Activated T-helper 2 cell treated with anti-CD3 and anti-CD28 coated beads, Interferon-gamma antibody, Interleukin-2, Interleukin-4, amounts not matched to agents 10 μg/mL and 5 μg/mL and 100 μg/mL, durations not matched to agents 14 hours and 24 hours and 36 hours (primary cell): ENCODE results near the gene MLLT1. TPM values are rescaled to one million over a fixed set of nuclear protein-coding genes. Genes with fewer than 3 reads are reported as not detected.

Experiments
- DNase-seq: peaks from one replicate; pipeline ENCODE4 v3.0.0; 2021; ENCODE audit warnings: low spot score
- H3K27ac Mint-ChIP-seq: one replicate; pipeline ENCODE4 v1.8.0; 2021; ENCODE audit warnings: mixed read lengths
- H3K27me3 Mint-ChIP-seq: one replicate; pipeline ENCODE4 v1.8.0; 2021; ENCODE audit warnings: low read depth, mixed read lengths
- H3K36me3 Mint-ChIP-seq: one replicate; pipeline ENCODE4 v1.8.0; 2021; ENCODE audit warnings: low read depth, mixed read lengths
- H3K4me1 Mint-ChIP-seq: one replicate; pipeline ENCODE4 v1.8.0; 2021; ENCODE audit warnings: low read depth, mixed read lengths
- H3K4me3 Mint-ChIP-seq: one replicate; pipeline ENCODE4 v1.8.0; 2021; ENCODE audit warnings: low read depth, mild to moderate bottlenecking, moderate library complexity, mixed read lengths
- H3K9me3 Mint-ChIP-seq: one replicate; pipeline ENCODE4 v1.8.0; 2021; ENCODE audit warnings: mixed read lengths
- intact Hi-C: fragments of 100-400 bp; cut with micrococcal nuclease; formaldehyde crosslinking; loops from one replicate; pipeline ENCODE4 v1.15.1; 2023
- total RNA-seq: library from RNA; stranded (reverse); gene quantifications from 2 replicates; pipeline ENCODE4 v1.2.3, GENCODE V29; 2022

Gene MLLT1
- total RNA-seq, 1 donor from 2014 or later, result 58.7 TPM

DNA sequence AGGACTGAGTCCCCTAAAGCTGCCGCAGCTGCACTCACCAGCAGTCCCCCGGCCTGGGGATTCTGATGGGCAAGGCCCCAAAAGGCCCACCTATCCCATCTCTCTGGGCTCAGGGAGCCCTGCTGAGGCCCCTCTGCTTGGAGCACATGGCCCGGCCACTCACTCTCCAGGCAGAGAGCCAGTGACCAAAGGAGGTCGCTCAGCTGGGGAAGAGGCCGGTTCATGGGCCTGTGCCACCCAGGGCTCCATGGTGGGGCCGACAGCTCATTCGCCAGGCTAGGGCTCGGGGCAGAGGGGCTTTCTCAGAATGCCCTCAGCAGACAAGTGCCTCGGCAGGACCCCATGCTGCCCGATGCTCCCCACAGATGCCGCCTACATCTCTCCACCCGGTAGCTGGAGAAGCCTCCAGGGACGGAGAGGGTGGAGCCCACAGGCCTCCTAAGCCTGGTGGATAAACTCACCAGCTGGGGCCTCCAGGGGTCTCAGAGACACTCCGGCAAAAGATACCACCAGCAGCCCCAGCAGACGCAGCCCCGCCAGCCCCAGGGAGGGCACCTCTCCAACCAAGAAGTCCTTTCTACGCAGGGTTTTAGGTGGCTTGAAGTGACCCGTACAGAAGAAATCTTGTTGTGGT lies 54.4 kb downstream of the MLLT1 start:
- intact Hi-C loops, result no loop called here
- Mint-ChIP-seq H3K27me3 (no peaks in the 10 kb centered on the region), H3K4me1 (no peaks in the 10 kb centered on the region), H3K36me3 (peaks cover 9% of the 10 kb centered on the region), H3K9me3 (no peaks in the 10 kb centered on the region), H3K4me3 (no peak overlapping the region), H3K27ac (no peak overlapping the region)
- no peak for DNase-seq

GRCh38 chr19:6224308-6224675 lies 55.5 kb downstream of the MLLT1 start:
- Mint-ChIP-seq H3K4me1 (no peaks in the 10 kb centered on the region), H3K27me3 (no peaks in the 10 kb centered on the region), H3K36me3 (peaks cover 9% of the 10 kb centered on the region), H3K4me3 (no peak overlapping the region), H3K9me3 (no peaks in the 10 kb centered on the region), H3K27ac (no peak overlapping the region)
- intact Hi-C loops, result no loop called here
- DNase-seq, result no peak

- H3K4me3 Mint-ChIP-seq, result no peak overlapping the region
- DNase-seq, result no peak
- H3K27me3 Mint-ChIP-seq, result no peaks in the 10 kb centered on the region
- intact Hi-C loops, result no loop called here
- H3K9me3 Mint-ChIP-seq, result no peaks in the 10 kb centered on the region
- no peaks in the 10 kb centered on the region for H3K4me1 Mint-ChIP-seq
- H3K36me3 Mint-ChIP-seq, result peaks cover 9% of the 10 kb centered on the region
- no peak overlapping the region for H3K27ac Mint-ChIP-seq
Observed at GRCh38 chr19:6223461-6224307, 56.1 kb downstream of the MLLT1 start.

DNA sequence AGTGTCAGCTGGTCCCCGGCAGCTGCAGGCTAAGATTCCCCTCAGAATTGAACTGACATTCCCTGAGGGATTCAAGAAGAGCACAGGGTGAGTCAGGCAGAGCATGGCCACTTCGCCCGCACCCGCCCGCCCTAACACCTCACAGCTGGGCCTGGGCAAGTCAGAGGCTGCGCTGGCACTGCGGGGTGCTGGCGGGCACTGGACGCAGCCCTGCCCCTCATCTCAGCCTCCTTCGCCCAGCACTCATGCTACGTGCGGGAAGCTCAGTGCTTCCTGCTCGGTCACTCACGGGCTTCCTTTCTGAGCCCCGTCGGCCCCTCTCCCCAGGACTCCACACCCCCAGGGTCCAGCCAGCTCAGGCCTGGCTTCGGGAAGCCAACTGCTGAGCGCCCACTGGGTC lies 56.9 kb downstream of the MLLT1 start:
- no peak overlapping the region for H3K27ac Mint-ChIP-seq
- peaks cover 2% of the 10 kb centered on the region for H3K4me1 Mint-ChIP-seq
- no peaks in the 10 kb centered on the region for H3K9me3 Mint-ChIP-seq
- H3K27me3 Mint-ChIP-seq, result no peaks in the 10 kb centered on the region
- DNase-seq, result no peak
- peaks cover 9% of the 10 kb centered on the region for H3K36me3 Mint-ChIP-seq
- intact Hi-C loops, result no loop called here
- H3K4me3 Mint-ChIP-seq, result no peak overlapping the region

DNA sequence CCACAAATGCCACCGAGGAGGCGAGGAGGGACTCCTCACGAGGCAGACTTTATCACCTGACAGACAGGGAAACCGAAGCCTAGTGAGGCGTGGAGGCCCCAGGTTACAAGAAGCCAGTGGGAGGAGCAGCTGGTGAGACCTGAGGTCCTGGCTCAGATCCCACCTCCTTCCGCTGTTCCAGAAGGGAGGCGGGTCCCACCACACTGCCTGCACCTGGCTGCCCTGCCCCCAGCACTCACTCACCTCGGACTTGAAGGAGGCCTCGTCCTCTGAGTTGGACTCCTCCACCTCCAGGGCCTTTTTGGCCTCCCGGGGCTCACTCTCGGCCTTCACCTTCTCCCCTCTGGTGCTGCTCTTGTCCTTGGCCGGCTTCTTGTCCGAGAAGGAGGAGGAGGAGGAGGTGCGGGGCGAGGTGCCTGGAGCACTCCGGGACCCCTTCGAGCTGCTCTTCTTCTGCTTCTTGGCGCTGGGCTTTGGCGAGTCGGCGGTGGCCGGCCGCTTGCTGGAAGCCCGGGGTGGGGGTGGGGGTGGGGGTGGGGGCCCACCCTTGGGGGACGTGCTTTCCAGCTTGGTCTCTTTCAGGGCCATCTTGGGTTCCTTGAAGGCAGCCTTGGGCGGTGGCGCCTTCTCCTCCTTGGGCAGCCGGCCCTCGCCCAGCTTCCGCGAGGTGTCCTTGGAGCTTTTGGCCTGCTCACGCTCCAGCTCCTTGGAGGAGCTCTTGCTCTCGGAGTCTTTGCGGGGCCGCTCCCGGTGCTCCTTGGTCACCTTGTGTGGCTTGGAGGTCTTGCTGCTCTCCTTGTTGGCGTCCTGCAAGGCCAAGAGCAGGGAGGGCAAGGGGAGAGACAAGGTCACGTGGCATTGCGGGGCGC lies 57.7 kb downstream of the MLLT1 start:
- peaks cover 9% of the 10 kb centered on the region for H3K36me3 Mint-ChIP-seq
- peaks cover 2% of the 10 kb centered on the region for H3K4me1 Mint-ChIP-seq
- DNase-seq, result no peak
- H3K4me3 Mint-ChIP-seq, result no peak overlapping the region
- no peak overlapping the region for H3K27ac Mint-ChIP-seq
- no peaks in the 10 kb centered on the region for H3K9me3 Mint-ChIP-seq
- H3K27me3 Mint-ChIP-seq, result no peaks in the 10 kb centered on the region
- intact Hi-C loops, result no loop called here

- H3K4me1 Mint-ChIP-seq, result peaks cover 2% of the 10 kb centered on the region
- intact Hi-C loops, result no loop called here
- H3K36me3 Mint-ChIP-seq, result peaks cover 6% of the 10 kb centered on the region
- no peaks in the 10 kb centered on the region for H3K27me3 Mint-ChIP-seq
- H3K27ac Mint-ChIP-seq, result no peak overlapping the region
- H3K9me3 Mint-ChIP-seq, result no peaks in the 10 kb centered on the region
- H3K4me3 Mint-ChIP-seq, result no peak overlapping the region
- DNase-seq, result no peak
Observed at GRCh38 chr19:6221220-6221877, 58.4 kb downstream of the MLLT1 start.

- DNase-seq, result no peak
- H3K36me3 Mint-ChIP-seq, result no peaks in the 10 kb centered on the region
- H3K27me3 Mint-ChIP-seq, result no peaks in the 10 kb centered on the region
- no peaks in the 10 kb centered on the region for H3K9me3 Mint-ChIP-seq
- no peak overlapping the region for H3K4me3 Mint-ChIP-seq
- peaks cover 2% of the 10 kb centered on the region for H3K4me1 Mint-ChIP-seq
- intact Hi-C loops, result no loop called here
- no peak overlapping the region for H3K27ac Mint-ChIP-seq
Observed at GRCh38 chr19:6220385-6221191, 59.2 kb downstream of the MLLT1 start.

DNA sequence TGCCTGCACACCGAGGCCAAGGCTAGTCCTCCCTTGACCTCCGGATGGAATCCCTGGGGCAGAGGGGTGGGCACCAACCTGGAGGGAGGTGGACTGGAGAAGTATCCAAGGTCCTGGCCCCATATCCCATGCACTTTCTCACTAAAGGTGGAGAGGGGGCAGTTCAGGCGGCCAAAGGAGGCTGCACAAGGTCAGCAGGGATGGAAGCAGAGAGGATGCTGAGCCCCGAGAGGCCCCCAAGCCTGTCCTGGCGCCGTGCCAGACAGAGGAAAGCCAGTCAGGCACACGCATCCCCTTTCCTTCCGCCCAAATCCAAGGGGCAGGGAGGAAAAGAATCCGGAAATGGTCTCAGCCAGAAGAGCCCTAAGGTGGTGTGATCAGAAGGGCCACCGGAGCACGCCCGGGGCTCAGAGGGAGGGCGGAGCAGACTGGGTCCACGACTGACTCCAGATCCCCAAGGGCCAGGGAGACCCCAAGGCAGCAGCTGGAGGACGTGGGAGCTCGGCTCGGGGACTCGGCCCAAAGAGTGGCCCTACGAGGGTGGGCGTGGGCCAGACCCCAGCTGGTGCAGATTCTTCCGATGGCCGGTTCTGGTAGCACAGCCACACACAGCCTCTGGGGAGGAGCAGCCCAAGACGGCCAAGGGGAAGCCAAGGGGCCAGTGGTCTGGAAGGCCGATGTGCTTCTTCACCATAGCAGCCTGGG lies 60.0 kb downstream of the MLLT1 start:
- H3K36me3 Mint-ChIP-seq, result no peaks in the 10 kb centered on the region
- peaks cover 2% of the 10 kb centered on the region for H3K4me1 Mint-ChIP-seq
- H3K27ac Mint-ChIP-seq, result no peak overlapping the region
- intact Hi-C loops, result no loop called here
- DNase-seq, result no peak
- H3K4me3 Mint-ChIP-seq, result no peak overlapping the region
- H3K9me3 Mint-ChIP-seq, result no peaks in the 10 kb centered on the region
- H3K27me3 Mint-ChIP-seq, result no peaks in the 10 kb centered on the region

- Mint-ChIP-seq H3K4me3 (no peak overlapping the region), H3K27ac (no peak overlapping the region), H3K36me3 (no peaks in the 10 kb centered on the region), H3K9me3 (no peaks in the 10 kb centered on the region), H3K4me1 (peaks cover 2% of the 10 kb centered on the region), H3K27me3 (no peaks in the 10 kb centered on the region)
- DNase-seq, result no peak
- intact Hi-C loops, result no loop called here
Observed at GRCh38 chr19:6219147-6219525, 60.6 kb downstream of the MLLT1 start.

- Mint-ChIP-seq H3K27ac (peak overlapping the region; percentile 38), H3K27me3 (no peaks in the 10 kb centered on the region), H3K4me3 (no peak overlapping the region), H3K9me3 (no peaks in the 10 kb centered on the region), H3K36me3 (no peaks in the 10 kb centered on the region), H3K4me1 (peaks cover 2% of the 10 kb centered on the region)
- intact Hi-C loops, result loop anchor here (1.0 kb wide), 1 partner anchor 81 kb away; no protein-coding TSS in a partner anchor
- DNase-seq, result peak; percentile 74
Observed at GRCh38 chr19:6218491-6219146, 61.2 kb downstream of the MLLT1 start.

- H3K4me3 Mint-ChIP-seq, result no peak overlapping the region
- intact Hi-C loops, result loop anchor here (1.0 kb wide), 1 partner anchor 81 kb away; no protein-coding TSS in a partner anchor
- no peak overlapping the region for H3K27ac Mint-ChIP-seq
- H3K36me3 Mint-ChIP-seq, result no peaks in the 10 kb centered on the region
- H3K9me3 Mint-ChIP-seq, result no peaks in the 10 kb centered on the region
- DNase-seq, result no peak
- no peaks in the 10 kb centered on the region for H3K27me3 Mint-ChIP-seq
- H3K4me1 Mint-ChIP-seq, result peaks cover 2% of the 10 kb centered on the region
Observed at GRCh38 chr19:6217752-6218334, 61.9 kb downstream of the MLLT1 start.
